ENCODE results near the gene GPR45.

GPR45 gene

DNA sequence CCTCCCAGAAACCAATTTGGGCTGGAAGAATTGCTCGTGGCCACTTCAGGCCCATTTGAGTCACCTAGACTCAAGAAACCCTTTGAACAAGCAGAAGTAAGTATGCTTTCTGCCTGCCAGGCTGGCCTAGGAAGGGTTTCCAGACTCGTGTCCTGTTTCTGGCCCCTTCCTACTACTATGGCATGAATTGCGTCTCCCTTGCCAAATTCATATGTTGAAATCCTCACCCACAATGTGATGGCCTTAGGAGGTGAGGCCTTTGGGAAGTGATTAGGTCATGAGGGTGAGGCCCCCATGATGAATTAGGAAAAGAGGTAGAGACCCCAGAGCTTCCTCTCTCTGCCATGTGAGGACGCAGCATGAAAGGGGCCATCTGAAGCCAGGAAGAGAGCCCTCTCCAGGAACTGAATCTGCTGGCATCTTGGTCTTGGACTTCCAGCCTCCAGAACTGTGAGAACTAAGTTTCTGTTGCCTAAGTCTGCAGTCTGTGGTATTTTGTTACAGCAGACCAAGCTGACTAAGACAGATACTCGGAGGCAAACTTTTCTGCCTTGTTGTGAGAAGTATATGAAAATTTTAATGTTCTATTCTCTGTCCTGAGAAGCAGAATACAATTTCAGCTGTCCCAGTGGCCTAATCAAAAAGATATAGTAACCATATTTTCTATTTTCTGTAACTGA is 13.1 kb downstream of the GPR45 start:
- no peak for DNase-seq

DNA sequence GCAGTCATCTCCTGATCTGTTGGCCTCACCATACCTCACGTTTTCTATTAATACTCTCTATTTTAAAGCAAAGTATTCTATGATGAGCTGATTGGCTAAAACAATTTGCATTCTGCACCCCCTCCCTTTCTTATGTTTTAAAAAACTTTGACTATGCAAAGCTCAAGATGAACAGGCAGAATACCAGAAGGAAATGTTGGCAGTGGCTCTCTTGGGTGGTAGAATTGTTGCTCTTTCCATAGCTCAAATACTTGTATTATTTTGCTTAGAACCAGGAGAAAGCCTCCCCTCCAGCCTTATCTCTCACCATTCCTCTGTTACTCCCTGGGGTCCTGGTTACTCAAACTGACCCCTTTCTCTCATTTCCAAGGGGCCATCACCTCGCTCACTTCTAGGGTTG is 14.4 kb downstream of the GPR45 start:
- no peak for DNase-seq

- no peak for DNase-seq
Observed at GRCh38 chr2:105256431-105257047, 15.0 kb downstream of the GPR45 start.

- no peak for DNase-seq
Observed at GRCh38 chr2:105257981-105258380, 16.4 kb downstream of the GPR45 start.

GRCh38 chr2:105258835-105259350 is 17.4 kb downstream of the GPR45 start:
- DNase-seq: no peak

- no peak for DNase-seq
Observed at GRCh38 chr2:105261061-105261460, 19.5 kb downstream of the GPR45 start.

GRCh38 chr2:105262651-105263091 is 21.1 kb downstream of the GPR45 start:
- no peak for DNase-seq

DNA sequence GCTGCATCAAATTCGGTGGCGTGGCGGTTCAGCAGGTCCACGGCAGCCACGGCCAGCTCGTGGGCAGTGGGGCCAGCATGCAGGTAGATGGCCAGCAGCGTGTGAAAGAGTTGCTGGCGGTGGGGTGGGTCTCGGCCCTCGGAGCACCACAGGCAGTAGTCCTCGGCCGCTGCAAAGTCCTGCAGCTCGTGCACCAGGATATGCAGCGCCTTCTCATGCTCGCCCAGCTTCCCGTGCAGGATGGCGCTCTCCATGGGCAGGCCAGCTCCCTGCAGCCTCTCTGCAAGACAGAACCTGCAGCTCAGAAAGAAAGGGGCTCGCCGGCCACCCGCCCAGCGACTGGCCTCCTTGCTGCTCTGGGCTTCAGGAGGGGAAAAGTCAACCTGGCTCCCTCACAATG is 27.9 kb downstream of the GPR45 start:
- no peak for DNase-seq

DNA sequence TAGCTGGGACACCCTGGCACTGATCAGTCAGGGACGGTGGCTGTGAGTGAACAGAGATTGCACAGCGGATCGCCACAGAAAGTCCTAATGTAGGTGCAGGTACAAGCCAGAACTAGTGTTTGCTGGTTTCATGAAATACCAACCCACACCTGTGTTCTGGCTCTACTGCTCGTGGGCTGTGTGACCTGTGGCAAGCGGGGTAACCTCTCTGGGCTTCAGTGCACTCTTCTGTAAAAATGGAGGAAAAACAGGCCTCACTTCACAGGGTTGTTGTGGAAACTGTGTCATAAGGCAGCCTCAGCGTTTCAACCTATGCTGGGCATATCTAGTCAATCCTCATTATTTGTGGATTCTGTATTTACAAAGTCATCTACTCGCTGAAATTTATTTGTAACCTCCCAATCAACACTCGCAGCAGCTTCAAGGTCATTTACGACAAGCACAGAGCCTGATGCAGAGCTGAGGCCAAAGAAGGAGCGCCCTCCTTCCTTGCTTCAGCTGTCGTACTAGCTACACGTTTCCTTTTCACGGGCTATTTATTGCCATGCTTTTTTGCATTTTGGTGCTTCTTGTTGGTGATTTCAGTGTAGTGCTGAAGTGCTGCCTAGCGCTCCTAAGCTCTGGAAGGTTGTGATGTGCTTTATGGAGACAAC is 30.0 kb downstream of the GPR45 start:
- no peak for DNase-seq

- no peak for DNase-seq
Observed at GRCh38 chr2:105272176-105272575, 30.6 kb downstream of the GPR45 start.

- no peak for DNase-seq
Observed at GRCh38 chr2:105274046-105274445, 32.5 kb downstream of the GPR45 start.

- no peak for DNase-seq
Observed at GRCh38 chr2:105278654-105279053, 37.1 kb downstream of the GPR45 start.

DNA sequence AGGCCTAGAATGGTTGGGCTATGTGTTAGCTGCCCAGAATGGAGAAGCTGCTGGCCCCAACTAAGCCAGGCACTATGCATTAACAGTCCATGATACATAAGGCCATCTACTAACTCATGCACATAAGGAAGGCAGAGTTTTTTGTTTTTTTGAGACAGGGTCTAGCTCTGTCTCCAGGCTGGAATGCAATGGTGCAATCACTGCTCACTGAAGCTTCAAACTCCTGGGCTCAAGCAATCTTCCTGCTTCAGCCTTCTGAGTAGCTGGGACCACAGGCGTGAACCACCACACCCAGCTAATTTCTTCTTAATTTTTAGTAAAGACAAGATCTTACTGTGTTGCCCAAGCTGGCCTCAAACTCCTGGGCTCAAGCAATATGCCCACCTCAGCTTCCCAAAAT is 37.6 kb downstream of the GPR45 start:
- DNase-seq: no peak

DNA sequence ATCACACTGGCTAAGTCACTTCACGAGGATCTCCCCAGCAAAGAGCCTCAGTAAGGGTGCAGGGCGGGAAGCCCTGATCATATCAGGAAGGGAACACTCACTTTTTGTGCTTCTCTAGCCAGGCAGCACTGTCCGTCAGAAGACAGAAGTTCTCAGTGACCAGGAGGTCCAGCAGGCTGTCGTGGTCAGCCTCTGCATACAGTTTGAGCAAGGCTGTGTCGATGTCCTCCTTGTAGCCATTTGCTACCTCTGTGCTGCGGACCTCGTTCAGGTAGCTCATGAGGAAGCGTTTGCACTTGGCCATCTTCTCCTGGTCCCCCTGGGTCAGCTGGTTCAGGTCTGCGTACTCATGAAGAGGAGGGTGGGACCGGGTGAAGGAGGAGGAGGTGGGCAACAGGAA is 38.7 kb downstream of the GPR45 start:
- no peak for DNase-seq

- DNase-seq: no peak
Observed at GRCh38 chr2:105283532-105283931, 42.0 kb downstream of the GPR45 start.

DNA sequence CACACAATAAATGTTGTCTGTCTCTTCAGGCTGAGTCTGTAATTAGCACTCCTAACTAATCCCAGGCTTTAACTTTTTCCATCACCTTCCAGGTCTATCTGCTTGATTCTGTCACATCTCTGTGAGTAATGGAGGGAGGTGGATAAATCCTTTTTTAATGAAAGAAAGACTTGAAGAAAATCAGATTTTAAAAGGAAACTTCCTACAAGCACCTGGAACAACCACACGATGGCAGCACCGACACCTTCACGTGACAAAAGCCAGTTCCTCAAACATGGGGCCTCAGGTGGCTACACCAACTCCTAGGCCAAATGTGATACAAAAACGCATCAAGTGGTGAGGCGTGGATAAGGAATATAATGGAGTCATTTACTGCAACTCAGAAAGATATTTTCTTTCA is 46.1 kb downstream of the GPR45 start:
- DNase-seq: no peak

GRCh38 chr2:105288133-105288532 is 46.6 kb downstream of the GPR45 start:
- DNase-seq: no peak

GRCh38 chr2:105290981-105291660 is 49.6 kb downstream of the GPR45 start:
- no peak for DNase-seq

GRCh38 chr2:105291981-105292380 is 50.4 kb downstream of the GPR45 start:
- DNase-seq: no peak
